Hepatocyte (in vitro differentiated cells): ENCODE data around the gene KNDC1. TPM values are rescaled to one million over a fixed set of nuclear protein-coding genes. Genes with fewer than 3 reads are reported as not detected.
A peak's percentile ranks its signal among the peaks of the same experiment; 100 is the strongest.

Experiments
- DNase-seq: peaks from one replicate; pipeline ENCODE4 v3.0.0-alpha.2; 2016; ENCODE audit warnings: low spot score
- H2AFZ ChIP-seq: fragments of 200-600 bp; sonication (generic); 2 replicates; pipeline ENCODE4 v1.6.0; 2016; ENCODE audit warnings: antibody characterized with exemption, mild to moderate bottlenecking
- H3K27ac ChIP-seq: fragments of 200-600 bp; sonication (generic); 2 replicates; pipeline ENCODE4 v1.5.1; 2016; ENCODE audit warnings: mild to moderate bottlenecking
- H3K27me3 ChIP-seq: fragments of 200-600 bp; sonication (generic); 2 replicates; pipeline ENCODE4 v1.6.1; 2016
- H3K36me3 ChIP-seq: fragments of 200-600 bp; sonication (generic); replicated peaks from 2 replicates; pipeline ENCODE4 v1.5.1; 2016; ENCODE audit warnings: low read depth; ENCODE audit not compliant: insufficient read depth
- H3K4me1 ChIP-seq: fragments of 200-600 bp; sonication (generic); 2 replicates; pipeline ENCODE4 v1.5.1; 2016; ENCODE audit warnings: mild to moderate bottlenecking, moderate library complexity; ENCODE audit not compliant: insufficient read depth
- H3K4me2 ChIP-seq: fragments of 200-600 bp; sonication (generic); 2 replicates; pipeline ENCODE4 v1.6.0; 2016
- H3K4me3 ChIP-seq: fragments of 200-600 bp; sonication (generic); 2 replicates; pipeline ENCODE4 v1.5.1; 2016; ENCODE audit warnings: mild to moderate bottlenecking
- H3K79me2 ChIP-seq: fragments of 200-600 bp; sonication (generic); 2 replicates; pipeline ENCODE4 v1.6.0; 2017; ENCODE audit warnings: mild to moderate bottlenecking
- H3K9me2 ChIP-seq: fragments of 200-600 bp; sonication (generic); replicated peaks from 2 replicates; pipeline ENCODE4 v1.6.0; 2017; ENCODE audit warnings: mild to moderate bottlenecking; ENCODE audit not compliant: insufficient read depth
- H3K9me3 ChIP-seq: fragments of 200-600 bp; sonication (generic); 2 replicates; pipeline ENCODE4 v1.5.1; 2016; ENCODE audit warnings: low read depth, mild to moderate bottlenecking
- H4K20me1 ChIP-seq: fragments of 200-600 bp; sonication (generic); 2 replicates; pipeline ENCODE4 v1.6.0; 2016; ENCODE audit warnings: mild to moderate bottlenecking; ENCODE audit not compliant: insufficient read depth, poor library complexity, severe bottlenecking
- EZH2 ChIP-seq: fragments of 200-600 bp; sonication (generic); IDR thresholded peaks from 2 replicates; pipeline ENCODE4 v1.6.1; 2016; ENCODE audit warnings: antibody characterized with exemption, mild to moderate bottlenecking, borderline replicate concordance
- EZH2phosphoT487 ChIP-seq: fragments of 200-600 bp; sonication (generic); IDR thresholded peaks from one replicate; pipeline ENCODE4 v1.6.1; 2018; ENCODE audit warnings: antibody characterized with exemption, mild to moderate bottlenecking, low read depth, moderate library complexity; ENCODE audit not compliant: unreplicated experiment, severe bottlenecking
- WGBS: methylation state at CpG from one replicate; pipeline ENCODE4 v1.1.6; 2016; ENCODE audit warnings: low lambda C conversion rate; ENCODE audit errors: missing lambda C conversion rate; 5-methylcytosine and 5-hydroxymethylcytosine counted together
- polyA plus RNA-seq: library from polyadenylated mRNA; unstranded; fragments of >200 nt; fragmentation: Nextera tagmentation; extraction: Ambion mirVana; gene quantifications from 2 replicates; pipeline ENCODE4 v1.2.1, GENCODE V29; 2016
- total RNA-seq: library from RNA; depleted of rRNA; stranded (reverse); fragments of >200 nt; gene quantifications from 2 replicates; pipeline ENCODE4 v1.2.3, GENCODE V29; 2014
- TF ChIP-seq, protein P1 (sequence below): fragments of 200-600 bp; sonication (generic); IDR thresholded peaks from 2 replicates; pipeline ENCODE4 v1.5.1; 2016; ENCODE audit warnings: antibody characterized with exemption, mild to moderate bottlenecking; ENCODE audit not compliant: poor library complexity

KNDC1 gene
- total and polyA plus RNA-seq, 2 experiments from 2014 or later = 3.8 to 4.3 TPM

DNA sequence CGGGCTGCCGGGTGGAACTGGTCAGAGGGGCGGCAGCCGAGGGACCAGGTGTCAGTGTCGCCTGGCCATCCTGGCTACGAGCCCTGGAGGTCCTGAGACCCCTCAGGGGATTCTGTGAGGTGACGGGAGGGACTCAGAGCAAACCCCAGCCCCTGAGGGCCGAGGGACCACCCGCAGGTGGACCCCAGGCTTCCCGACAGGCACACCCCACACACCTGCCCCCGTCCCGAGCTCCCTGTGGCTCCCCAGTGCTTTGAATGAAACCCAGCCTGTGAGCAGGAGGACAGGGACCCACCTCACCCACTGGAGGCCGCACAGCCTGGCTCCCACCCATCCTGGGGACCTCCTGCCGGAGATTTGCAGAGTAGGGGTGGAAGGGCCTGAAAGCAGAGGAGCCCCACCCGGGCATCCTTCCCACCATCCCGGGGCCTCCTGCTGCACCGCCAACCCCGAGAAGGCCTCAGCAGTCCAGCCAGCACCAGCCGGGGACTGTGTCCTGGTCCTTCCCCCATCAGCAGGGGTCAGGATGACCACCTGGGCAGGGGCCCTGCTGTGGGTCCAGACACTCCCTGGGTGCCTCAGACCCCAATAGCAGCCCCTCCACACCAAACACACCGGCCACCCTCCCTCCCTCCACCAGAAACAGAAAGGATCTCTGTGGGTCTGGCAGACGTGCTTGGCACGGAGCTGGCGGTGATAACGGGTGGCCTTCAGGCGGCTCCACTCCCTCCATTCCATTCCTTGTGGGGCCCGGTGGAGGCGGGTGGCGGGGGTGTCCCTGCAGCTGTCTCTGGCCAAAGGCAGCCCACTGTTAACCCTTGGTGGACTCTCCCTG lies 91.6 kb downstream of the KNDC1 start:
- H3K4me3 ChIP-seq = no peak overlapping the region
- no peaks in the 10 kb centered on the region for H3K27me3 ChIP-seq
- TF ChIP-seq EZH2phosphoT487 = no peak
- TF ChIP-seq, protein P1, sequence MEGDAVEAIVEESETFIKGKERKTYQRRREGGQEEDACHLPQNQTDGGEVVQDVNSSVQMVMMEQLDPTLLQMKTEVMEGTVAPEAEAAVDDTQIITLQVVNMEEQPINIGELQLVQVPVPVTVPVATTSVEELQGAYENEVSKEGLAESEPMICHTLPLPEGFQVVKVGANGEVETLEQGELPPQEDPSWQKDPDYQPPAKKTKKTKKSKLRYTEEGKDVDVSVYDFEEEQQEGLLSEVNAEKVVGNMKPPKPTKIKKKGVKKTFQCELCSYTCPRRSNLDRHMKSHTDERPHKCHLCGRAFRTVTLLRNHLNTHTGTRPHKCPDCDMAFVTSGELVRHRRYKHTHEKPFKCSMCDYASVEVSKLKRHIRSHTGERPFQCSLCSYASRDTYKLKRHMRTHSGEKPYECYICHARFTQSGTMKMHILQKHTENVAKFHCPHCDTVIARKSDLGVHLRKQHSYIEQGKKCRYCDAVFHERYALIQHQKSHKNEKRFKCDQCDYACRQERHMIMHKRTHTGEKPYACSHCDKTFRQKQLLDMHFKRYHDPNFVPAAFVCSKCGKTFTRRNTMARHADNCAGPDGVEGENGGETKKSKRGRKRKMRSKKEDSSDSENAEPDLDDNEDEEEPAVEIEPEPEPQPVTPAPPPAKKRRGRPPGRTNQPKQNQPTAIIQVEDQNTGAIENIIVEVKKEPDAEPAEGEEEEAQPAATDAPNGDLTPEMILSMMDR = no peak
- TF ChIP-seq EZH2 = no peak
- no peaks in the 10 kb centered on the region for H3K9me3 ChIP-seq
- H3K36me3 ChIP-seq = no peaks in the 10 kb centered on the region
- no peaks in the 10 kb centered on the region for H3K79me2 ChIP-seq
- H4K20me1 ChIP-seq = no peaks in the 10 kb centered on the region
- no peak overlapping the region for H3K27ac ChIP-seq
- peaks cover 3% of the 10 kb centered on the region for H3K4me1 ChIP-seq
- WGBS = 69% methylated on average over 28 of the region's 28 CpGs
- DNase-seq = no peak
- H3K4me2 ChIP-seq = peak overlapping the region; percentile 44
- no peaks in the 10 kb centered on the region for H3K9me2 ChIP-seq
- H2AFZ ChIP-seq = no peak overlapping the region

DNA sequence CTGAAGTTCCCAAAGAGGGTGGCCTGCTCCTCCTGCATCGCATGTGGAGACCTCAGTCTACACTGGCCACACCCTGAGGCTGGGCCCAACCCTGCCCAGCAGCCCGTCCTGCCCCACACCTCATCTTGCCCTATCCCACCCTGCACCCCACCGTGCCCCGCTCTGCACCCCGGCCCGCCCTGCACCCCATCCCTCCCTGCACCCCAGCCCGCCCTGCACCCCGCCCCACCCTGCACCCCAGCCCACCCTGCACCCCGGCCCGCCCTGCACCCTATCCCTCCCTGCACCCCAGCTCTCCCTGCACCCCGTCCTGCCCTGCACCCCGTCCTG lies 92.2 kb downstream of the KNDC1 start:
- Histone ChIP-seq H3K4me1 (peaks cover 3% of the 10 kb centered on the region), H3K9me3 (no peaks in the 10 kb centered on the region), H3K4me3 (no peak overlapping the region), H3K79me2 (no peaks in the 10 kb centered on the region), H3K27me3 (no peaks in the 10 kb centered on the region), H3K9me2 (no peaks in the 10 kb centered on the region), H4K20me1 (no peaks in the 10 kb centered on the region), H3K4me2 (no peak overlapping the region), H3K36me3 (no peaks in the 10 kb centered on the region), H2AFZ (no peak overlapping the region), H3K27ac (no peak overlapping the region)
- no peak for DNase-seq
- no CpG with 5 or more reads among the region's 12 CpGs for WGBS
- TF ChIP-seq, protein P1 = no peak
- no peak for TF ChIP-seq EZH2
- no peak for TF ChIP-seq EZH2phosphoT487

DNA sequence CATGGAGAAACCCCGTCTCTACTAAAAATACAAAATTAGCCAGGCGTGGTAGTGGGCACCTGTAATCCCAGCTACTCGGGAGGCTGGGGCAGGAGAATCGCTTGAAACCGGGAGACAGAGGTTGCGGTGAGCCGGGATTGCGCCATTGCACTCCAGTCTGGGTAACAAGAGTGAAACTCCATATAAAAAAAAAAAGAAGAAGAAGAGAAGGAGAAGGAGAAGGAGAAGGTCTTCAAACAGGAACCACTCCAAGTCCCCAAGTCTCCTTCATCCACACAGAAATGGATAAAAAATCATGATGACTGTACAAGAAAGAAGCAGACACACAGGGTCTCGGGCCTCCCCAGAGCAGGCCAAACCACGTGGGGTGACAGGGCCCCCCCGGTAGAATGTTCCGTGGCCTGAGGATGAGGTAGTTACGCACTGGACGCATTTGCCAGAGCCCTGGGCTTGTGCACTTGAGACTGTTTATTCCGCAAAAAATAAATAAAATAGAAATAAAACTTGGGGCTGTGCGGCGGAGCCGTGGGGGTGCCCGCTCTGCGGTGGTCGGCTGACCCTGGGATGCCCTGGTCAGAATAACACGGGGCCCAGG lies 93.4 kb downstream of the KNDC1 start:
- DNase-seq = no peak
- Histone ChIP-seq H3K4me2 (no peak overlapping the region), H3K36me3 (no peaks in the 10 kb centered on the region), H3K9me3 (no peaks in the 10 kb centered on the region), H3K9me2 (no peaks in the 10 kb centered on the region), H3K79me2 (no peaks in the 10 kb centered on the region), H3K4me3 (no peak overlapping the region), H2AFZ (no peak overlapping the region), H4K20me1 (no peaks in the 10 kb centered on the region), H3K27ac (no peak overlapping the region), H3K27me3 (no peaks in the 10 kb centered on the region), H3K4me1 (peaks cover 8% of the 10 kb centered on the region)
- 96% methylated on average over 22 of the region's 22 CpGs for WGBS
- TF ChIP-seq EZH2phosphoT487 (no peak), EZH2 (no peak)
- TF ChIP-seq, protein P1 = no peak
